Activated effector memory CD4-positive, alpha-beta T cell treated with anti-CD3 and anti-CD28 coated beads, Interleukin-2, amount 50 U/mL, for 16 hours (primary cell): ENCODE measurements around the gene ATP8B1.
"Not testable (repeated sequence)": the region's sequence is repeated elsewhere in the genome, so short reads cannot be mapped to it uniquely, and the experiment has no call there.

ENCODE experiments used
- DNase-seq: peaks from one replicate; pipeline ENCODE4 v3.0.0-alpha.2; 2020

The ATP8B1 gene

GRCh38 chr18:57803103-57803969 lies at the start of gene ATP8B1:
Gene ATP8B1 (minus strand): TSS chr18:57803315. CDS start chr18:57731807, 71,508 bp downstream.
- no peak for DNase-seq

GRCh38 chr18:57850063-57850462 lies 46.9 kb upstream of the ATP8B1 start:
- DNase-seq: no peak

- DNase-seq: not testable (repeated sequence)
Measured at GRCh38 chr18:57848374-57848773, 45.3 kb upstream of the ATP8B1 start.

GRCh38 chr18:57847431-57847830 lies 44.3 kb upstream of the ATP8B1 start:
- not testable (repeated sequence) for DNase-seq

DNA sequence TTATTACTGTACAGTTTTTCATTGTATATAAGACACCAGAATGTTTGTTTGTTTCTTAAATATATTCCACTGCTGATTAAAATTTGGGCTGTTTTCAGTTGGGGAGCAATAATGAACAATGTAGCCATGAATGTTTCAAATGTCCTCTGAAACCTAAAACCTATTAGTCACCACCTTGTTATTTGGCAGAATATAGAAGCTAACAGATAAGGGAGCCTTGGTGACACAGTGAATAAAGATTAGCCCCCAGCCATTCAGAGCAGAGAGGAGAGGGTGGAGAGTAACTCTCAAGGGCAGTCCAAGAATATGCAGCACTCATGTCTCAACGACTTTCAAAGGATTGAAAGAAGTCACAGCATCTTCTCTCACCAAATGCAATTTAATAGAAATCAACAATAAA lies 43.1 kb upstream of the ATP8B1 start:
- DNase-seq: no peak

DNA sequence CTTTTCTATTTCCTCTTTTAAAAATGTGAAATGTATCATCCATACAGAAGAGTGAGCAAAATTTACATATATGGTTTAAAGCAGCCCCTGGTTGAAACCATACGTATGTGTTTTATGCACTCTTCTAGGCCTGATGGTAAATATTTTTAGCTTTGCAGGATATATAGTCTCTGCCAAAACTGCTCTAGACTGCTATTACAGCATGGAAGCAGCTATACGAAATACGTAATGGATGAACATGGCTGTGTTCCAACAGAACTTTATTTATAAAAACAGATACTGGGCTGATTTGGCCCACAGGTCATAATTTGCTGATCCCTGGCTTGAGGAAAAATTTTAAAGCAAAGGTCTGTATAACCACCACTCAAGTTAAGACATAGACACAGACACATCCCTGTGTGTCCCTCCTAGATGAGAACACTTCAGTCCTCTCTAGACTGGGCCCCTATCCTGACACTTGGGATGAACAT lies 42.5 kb upstream of the ATP8B1 start:
- no peak for DNase-seq

GRCh38 chr18:57844319-57844718 lies 41.2 kb upstream of the ATP8B1 start:
- DNase-seq: no peak

- DNase-seq: no peak
Measured at GRCh38 chr18:57843386-57843785, 40.3 kb upstream of the ATP8B1 start.

DNA sequence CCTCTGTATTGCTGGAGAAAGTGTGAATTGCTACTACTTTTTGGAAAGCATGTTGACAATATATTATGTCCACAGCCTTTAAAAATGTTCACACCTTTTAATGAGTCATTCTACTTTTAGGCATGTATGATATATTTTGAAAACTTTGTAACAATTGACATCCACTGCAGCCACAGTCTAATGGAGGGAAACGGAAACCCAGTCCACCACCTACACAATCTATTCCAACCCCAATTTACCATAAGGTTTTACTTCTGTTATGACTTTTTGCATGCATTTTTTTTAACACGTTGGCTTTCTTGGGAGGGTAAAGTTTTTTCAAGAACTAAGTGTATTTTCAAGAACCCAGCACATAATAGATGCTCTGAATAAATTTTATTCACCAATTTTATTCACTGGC lies 38.5 kb upstream of the ATP8B1 start:
- DNase-seq: no peak

GRCh38 chr18:57839942-57840381 lies 36.8 kb upstream of the ATP8B1 start:
- no peak for DNase-seq

- peak; percentile 75 for DNase-seq
Measured at GRCh38 chr18:57837917-57838548, 34.9 kb upstream of the ATP8B1 start.

- no peak for DNase-seq
Measured at GRCh38 chr18:57836557-57836956, 33.4 kb upstream of the ATP8B1 start.

DNA sequence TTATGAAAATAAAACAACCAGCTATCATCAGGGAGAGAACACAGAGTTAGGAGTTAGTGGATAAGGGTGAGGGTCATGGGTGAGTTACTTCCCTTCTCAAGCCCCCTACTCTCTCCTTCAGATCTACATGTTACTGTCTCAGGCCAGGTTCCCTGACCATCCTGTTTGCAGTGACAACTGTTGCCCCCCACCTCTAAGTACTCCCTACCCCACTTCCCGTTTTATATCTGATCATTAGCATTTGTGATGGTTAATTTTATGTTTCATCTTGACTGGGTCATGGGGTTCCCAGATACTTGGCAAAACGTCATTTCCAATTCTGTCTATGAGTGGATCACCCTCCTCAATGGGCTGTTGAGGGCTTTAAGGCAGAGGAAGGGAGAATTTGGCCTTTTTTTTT lies 32.8 kb upstream of the ATP8B1 start:
- no peak for DNase-seq

- no peak for DNase-seq
Measured at GRCh38 chr18:57834616-57835015, 31.5 kb upstream of the ATP8B1 start.

DNA sequence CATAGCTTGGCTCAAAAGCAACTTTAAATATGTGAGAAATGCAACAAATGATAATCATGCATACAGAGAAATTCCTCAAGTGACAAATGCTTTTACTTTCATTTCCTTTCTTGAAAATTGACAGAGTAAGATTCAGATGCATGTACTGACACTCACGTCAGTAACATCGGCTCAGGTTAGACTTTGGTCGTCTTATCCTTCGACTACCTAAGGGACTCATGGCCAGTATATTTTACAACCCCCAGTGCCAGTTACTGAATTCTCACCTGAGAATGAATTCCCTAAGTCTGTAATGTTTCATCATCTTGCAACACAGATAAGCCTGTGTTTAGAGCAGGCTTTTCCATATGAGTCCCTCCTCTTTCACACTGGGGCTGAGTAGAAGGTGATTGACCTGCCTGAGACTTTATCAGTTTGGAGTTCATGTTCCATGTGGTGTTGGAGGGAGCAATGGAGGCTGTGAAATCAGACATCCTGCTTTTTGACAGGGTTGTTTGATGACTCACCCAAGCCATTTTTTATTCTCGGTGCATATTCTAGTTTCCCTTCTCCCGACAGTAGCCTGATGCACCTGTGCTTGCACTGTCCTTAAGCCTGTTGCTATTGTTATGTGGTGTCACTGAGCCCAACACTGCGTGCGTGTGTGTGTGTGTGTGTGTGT lies 30.5 kb upstream of the ATP8B1 start:
- peak; percentile 64 for DNase-seq

DNA sequence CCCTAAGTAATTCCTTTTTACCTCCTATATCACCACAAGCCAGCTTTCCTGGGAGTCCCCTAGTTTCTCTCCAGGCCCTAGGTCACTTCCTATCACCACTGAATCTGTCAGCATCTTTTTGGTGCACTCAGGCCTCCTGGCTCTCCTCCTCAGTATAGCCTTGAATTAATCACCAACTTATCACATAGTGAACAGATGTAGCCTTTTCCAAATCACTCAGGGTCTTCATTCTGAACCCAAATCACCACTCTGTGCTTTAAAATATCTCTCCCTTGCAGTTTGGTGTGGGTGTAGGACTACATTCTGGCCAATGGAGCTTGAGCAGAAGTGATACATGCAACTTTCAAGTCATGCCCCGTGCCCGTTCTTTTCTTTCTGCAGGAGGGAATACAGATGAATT lies 29.6 kb upstream of the ATP8B1 start:
- no peak for DNase-seq

DNA sequence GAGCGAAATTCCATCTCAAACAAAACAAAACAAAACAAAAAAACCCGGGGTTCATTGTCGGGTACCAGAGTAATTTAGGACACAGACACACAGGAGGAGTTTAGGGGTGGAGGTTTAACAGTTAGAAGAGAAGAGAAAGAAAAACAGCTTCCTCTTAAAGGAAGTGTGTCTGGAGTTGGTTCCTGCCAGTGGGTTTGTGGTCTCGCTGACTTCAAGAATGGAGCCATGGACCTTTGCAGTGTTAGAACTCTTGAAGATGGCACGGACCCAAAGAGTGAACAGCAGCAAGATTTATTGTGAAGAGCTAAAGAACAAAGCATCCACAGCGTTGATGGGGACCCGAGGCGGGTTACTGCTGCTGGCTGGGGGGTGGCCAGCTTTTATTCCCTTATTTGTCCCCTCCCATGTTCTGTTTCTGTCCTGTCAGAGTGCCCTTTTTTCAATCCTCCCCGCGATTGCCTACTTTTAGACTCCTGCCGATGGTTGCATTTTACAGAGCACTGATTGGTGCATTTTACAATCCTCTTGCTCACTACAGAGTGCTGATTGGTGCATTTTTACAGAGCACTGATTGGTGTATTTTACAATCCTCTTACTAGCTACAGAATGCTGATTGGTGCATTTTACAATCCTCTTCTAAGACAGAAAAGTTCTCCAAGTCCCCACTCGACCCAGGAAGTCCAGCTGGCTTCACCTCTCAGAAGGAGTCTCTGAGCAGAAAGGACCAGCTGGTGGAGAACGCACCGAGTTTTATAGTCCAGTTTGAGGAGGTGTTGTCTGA lies 28.7 kb upstream of the ATP8B1 start:
- no peak for DNase-seq

- no peak for DNase-seq
Measured at GRCh38 chr18:57827646-57828045, 24.5 kb upstream of the ATP8B1 start.

DNA sequence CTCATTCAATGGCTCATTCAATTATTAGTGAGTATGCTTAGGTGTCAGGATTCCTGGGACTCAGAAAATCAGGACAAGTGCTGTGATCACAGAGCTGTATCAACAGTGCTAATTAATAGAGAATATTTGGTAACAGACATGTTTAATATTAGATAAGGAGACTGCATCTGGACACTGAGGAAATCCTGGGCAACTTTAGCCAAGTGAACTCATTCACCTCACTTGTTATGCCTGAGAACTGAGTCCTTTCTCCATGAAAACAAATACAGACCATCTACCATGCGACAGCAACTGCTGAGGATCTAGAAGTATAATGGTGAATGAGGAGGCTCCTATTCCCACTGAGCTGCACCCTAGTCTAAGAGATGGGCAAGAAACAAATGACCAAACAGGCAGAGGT lies 23.1 kb upstream of the ATP8B1 start:
- DNase-seq: no peak

- not testable (repeated sequence) for DNase-seq
Measured at GRCh38 chr18:57820583-57820982, 17.5 kb upstream of the ATP8B1 start.

DNA sequence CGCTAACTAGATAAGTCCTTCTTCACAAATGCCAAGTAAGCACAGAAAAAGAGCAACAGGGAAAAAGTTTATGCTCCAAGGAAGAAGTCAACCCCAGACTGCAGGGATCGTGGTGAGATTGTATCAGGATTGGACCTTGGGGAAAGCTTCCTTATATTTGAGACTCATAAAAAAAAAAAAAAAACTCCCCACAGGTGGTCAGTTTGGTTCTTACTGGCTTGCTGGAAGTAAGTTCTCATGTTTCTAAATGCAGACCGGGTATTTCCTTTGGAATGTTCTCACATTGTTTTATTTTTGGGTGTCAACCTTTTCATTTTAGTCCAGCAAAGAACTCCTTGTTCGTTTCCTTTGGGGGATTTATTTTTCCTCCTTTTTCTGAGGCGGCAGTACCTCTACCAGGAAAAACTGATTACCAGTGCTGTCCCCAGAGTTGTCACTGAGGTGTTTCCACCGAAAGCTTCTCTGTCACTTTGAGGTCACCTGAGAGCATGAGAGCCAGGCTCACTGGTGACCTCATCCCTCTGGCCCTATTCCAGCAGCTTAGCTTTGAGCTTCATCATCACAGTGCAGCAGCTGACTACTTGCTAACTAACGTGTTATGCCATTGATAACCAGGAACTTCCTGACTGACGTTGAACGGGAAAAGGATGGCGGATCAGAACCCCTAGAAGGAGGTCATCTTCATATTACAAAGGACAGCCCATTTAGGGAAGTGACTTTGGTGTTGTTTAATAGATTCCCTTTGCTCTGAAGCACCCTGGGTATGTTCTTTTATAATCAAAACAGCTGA lies 16.8 kb upstream of the ATP8B1 start:
- DNase-seq: no peak

DNA sequence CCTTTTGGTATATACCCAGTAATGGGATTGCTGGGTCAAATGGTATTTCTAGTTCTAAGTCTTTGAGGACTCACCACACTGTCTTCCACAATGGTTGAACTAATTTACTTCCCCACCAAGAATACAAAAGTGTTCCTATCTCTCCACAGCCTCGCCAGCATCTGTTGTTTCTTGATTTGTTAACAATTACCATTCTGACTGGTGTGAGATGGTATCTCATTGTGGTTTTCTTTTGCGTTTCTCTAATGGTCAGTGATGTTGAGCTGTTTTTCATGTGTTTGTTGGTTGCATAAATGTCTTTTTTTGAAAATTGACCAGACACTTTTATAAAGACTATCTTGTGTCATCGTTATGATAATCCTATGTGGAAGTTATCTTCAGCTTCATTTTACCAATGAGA lies 16.0 kb upstream of the ATP8B1 start:
- DNase-seq: no peak
